ENCODE data around the gene MBP.

Gene MBP

DNA sequence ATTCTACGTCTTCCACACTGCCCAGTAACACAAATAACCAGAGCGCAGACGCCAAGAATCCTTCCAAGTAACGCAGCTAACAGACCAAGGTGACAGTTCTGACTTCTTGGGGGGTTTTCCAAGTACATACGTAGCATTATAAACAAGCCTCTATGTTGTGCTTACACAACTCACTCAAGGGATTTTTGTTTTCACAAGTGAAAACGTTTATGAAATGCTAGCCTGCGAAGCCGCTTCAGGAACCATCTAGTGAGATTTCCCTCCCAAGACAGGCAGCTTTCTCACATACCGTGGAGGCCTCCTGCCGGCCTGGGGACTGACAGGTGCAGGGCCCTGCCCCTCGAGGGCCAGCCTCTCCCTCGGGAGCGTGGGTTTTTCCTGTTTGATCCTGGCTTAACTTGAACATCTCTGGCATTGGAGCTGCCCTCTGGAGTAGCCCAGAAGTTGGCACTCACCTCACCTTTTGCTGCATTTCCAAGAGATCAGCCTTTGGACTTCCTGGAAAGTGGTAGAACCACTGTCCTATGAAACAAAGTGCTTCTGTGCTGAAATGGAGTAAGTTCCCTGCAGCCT is 151.1 kb downstream of the MBP start:
- H3K27me3 ChIP-seq (ENCODE audit: control insufficient read depth, insufficient read depth, low read length), result no peaks in the 10 kb centered on the region
- H3K4me3 ChIP-seq (ENCODE audit: low read length), result no peak overlapping the region
- H3K9ac ChIP-seq (ENCODE audit: low read length), result no peak overlapping the region
- no peaks in the 10 kb centered on the region for H3K36me3 ChIP-seq (ENCODE audit: control insufficient read depth, insufficient read depth, low read length)
- peaks cover 50% of the 10 kb centered on the region for H3K4me1 ChIP-seq (ENCODE audit: control insufficient read depth, insufficient read depth, low read length)
- H3K9me3 ChIP-seq (ENCODE audit: control insufficient read depth, low read length), result no peaks in the 10 kb centered on the region

DNA sequence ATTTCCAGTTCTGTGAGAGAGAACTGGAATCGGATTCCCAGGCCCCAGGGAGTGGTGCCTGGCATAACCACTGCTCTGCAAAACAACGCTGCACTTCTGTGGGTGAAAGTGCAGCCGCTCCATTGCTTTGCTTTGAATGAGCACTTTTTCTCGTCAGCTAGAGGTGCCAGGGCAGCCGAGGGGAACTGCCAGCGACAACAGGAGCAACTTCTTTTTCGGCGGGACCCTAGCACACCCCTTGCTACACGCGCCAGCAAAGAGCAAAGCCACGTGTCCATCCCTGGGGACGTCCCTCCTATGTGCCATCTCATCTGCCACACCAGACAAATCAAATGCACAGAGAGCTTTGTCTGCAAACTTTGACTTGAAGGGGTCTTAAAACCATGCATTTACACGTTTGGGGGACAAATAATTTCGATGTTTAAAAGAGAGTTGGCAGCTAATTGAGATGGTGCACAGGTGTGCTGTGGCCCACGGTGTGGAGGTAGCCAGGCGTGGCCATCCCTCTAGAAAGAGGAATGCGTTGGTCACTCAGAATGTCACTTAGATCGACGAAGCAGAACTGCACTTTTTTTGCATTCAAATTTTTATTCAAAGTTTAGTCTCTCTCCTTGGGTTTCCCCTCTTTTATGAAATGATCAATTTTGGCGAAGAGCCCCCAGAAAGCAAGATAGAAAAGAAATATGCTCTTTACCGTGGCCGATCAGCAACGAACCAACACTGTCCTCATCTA is 151.8 kb downstream of the MBP start:
- H3K4me3 ChIP-seq (ENCODE audit: low read length), result no peak overlapping the region
- no peaks in the 10 kb centered on the region for H3K9me3 ChIP-seq (ENCODE audit: control insufficient read depth, low read length)
- H3K9ac ChIP-seq (ENCODE audit: low read length), result no peak overlapping the region
- peaks cover 47% of the 10 kb centered on the region for H3K4me1 ChIP-seq (ENCODE audit: control insufficient read depth, insufficient read depth, low read length)
- H3K27me3 ChIP-seq (ENCODE audit: control insufficient read depth, insufficient read depth, low read length), result no peaks in the 10 kb centered on the region
- H3K36me3 ChIP-seq (ENCODE audit: control insufficient read depth, insufficient read depth, low read length), result no peaks in the 10 kb centered on the region

DNA sequence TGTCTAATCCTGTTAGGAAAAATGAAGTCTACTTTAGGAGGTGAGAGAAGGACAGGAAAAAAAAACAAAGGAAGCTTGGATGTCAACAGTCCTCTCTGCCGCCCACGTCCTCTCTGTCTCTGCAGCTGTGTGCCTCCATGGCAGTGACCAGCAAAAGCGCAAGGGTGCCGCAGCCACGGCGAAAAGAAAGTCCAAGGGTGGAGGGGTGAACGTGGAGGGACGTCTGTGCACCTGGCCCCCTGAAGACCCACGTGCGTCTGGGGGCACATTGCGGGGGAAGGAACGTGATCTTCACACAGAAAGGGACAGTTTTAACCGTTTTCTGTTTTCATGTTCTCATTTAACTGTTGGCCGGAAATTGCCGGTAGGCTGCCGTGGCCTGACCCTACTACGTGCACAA is 152.7 kb downstream of the MBP start:
- H3K36me3 ChIP-seq (ENCODE audit: control insufficient read depth, insufficient read depth, low read length), result no peaks in the 10 kb centered on the region
- H3K27me3 ChIP-seq (ENCODE audit: control insufficient read depth, insufficient read depth, low read length), result no peaks in the 10 kb centered on the region
- no peak overlapping the region for H3K4me3 ChIP-seq (ENCODE audit: low read length)
- H3K9me3 ChIP-seq (ENCODE audit: control insufficient read depth, low read length), result no peaks in the 10 kb centered on the region
- no peak overlapping the region for H3K9ac ChIP-seq (ENCODE audit: low read length)
- peaks cover 47% of the 10 kb centered on the region for H3K4me1 ChIP-seq (ENCODE audit: control insufficient read depth, insufficient read depth, low read length)

- Histone ChIP-seq H3K9me3 (ENCODE audit: control insufficient read depth, low read length) (no peaks in the 10 kb centered on the region), H3K27me3 (ENCODE audit: control insufficient read depth, insufficient read depth, low read length) (no peaks in the 10 kb centered on the region), H3K4me3 (ENCODE audit: low read length) (no peak overlapping the region), H3K9ac (ENCODE audit: low read length) (no peak overlapping the region), H3K36me3 (ENCODE audit: control insufficient read depth, insufficient read depth, low read length) (no peaks in the 10 kb centered on the region), H3K4me1 (ENCODE audit: control insufficient read depth, insufficient read depth, low read length) (peaks cover 47% of the 10 kb centered on the region)
Measured at GRCh38 chr18:76979111-76979751, 153.4 kb downstream of the MBP start.

GRCh38 chr18:76978616-76979015 is 154.0 kb downstream of the MBP start:
- Histone ChIP-seq H3K4me1 (ENCODE audit: control insufficient read depth, insufficient read depth, low read length) (peaks cover 45% of the 10 kb centered on the region), H3K36me3 (ENCODE audit: control insufficient read depth, insufficient read depth, low read length) (no peaks in the 10 kb centered on the region), H3K9me3 (ENCODE audit: control insufficient read depth, low read length) (no peaks in the 10 kb centered on the region), H3K27me3 (ENCODE audit: control insufficient read depth, insufficient read depth, low read length) (no peaks in the 10 kb centered on the region), H3K9ac (ENCODE audit: low read length) (no peak overlapping the region), H3K4me3 (ENCODE audit: low read length) (no peak overlapping the region)

- H3K9ac ChIP-seq (ENCODE audit: low read length), result no peak overlapping the region
- H3K36me3 ChIP-seq (ENCODE audit: control insufficient read depth, insufficient read depth, low read length), result no peaks in the 10 kb centered on the region
- H3K27me3 ChIP-seq (ENCODE audit: control insufficient read depth, insufficient read depth, low read length), result no peaks in the 10 kb centered on the region
- H3K4me3 ChIP-seq (ENCODE audit: low read length), result no peak overlapping the region
- H3K9me3 ChIP-seq (ENCODE audit: control insufficient read depth, low read length), result no peaks in the 10 kb centered on the region
- peaks cover 38% of the 10 kb centered on the region for H3K4me1 ChIP-seq (ENCODE audit: control insufficient read depth, insufficient read depth, low read length)
Measured at GRCh38 chr18:76977684-76978232, 154.8 kb downstream of the MBP start.

DNA sequence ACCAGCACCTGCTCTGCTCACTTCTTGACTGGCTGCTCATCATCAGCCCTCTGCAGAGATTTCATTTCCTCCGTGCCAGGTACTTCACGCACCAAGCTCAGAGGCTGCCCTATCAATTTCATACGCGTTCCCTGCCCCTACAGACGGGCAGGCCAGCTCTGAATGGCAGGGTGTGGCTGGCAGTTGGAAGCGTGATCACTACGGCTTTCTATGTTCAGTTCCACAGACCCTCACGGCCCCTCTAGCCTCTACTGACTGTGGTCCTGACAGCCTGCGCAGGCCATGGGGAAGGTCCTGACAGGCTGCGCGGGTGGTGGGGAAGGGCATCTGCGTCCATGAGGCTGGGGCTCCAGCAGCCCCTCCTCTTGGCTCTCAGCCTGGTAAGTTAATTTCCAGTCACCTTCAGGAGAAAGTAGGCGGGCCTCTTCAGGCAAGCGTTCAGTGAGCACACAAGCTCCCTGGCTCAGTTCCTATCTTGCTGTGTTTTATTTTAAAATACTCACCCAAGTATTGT is 155.4 kb downstream of the MBP start:
- peaks cover 38% of the 10 kb centered on the region for H3K4me1 ChIP-seq (ENCODE audit: control insufficient read depth, insufficient read depth, low read length)
- peak overlapping the region; percentile 66 for H3K9ac ChIP-seq (ENCODE audit: low read length)
- H3K4me3 ChIP-seq (ENCODE audit: low read length), result no peak overlapping the region
- H3K9me3 ChIP-seq (ENCODE audit: control insufficient read depth, low read length), result no peaks in the 10 kb centered on the region
- H3K36me3 ChIP-seq (ENCODE audit: control insufficient read depth, insufficient read depth, low read length), result no peaks in the 10 kb centered on the region
- no peaks in the 10 kb centered on the region for H3K27me3 ChIP-seq (ENCODE audit: control insufficient read depth, insufficient read depth, low read length)

DNA sequence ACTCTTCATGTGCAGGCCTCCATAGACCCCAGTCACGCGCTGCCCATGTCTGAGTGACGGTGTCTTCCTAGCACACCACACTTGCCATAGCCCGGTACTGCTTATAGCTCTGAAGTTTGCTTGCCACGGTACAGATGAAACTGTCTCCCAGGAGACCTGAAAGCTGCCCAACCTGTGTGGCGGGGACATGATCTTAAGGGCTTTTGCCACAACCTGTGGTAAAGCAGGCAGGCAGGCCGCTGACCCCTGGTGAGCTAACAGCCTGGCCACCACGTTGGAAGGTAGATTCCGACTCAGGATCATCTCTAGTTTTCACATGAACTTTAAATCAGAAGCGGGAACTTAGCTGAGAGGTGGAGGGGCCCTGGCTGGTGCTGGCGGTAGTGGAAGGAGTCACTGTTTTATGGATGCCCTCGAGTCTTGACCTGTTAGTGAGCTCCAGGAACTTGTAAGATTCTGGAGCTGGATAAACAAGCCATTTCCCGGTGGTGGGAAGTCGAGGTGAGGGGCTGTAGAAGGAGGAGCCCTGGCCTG is 156.9 kb downstream of the MBP start:
- Histone ChIP-seq H3K27me3 (ENCODE audit: control insufficient read depth, insufficient read depth, low read length) (no peaks in the 10 kb centered on the region), H3K36me3 (ENCODE audit: control insufficient read depth, insufficient read depth, low read length) (no peaks in the 10 kb centered on the region), H3K4me1 (ENCODE audit: control insufficient read depth, insufficient read depth, low read length) (peaks cover 24% of the 10 kb centered on the region), H3K4me3 (ENCODE audit: low read length) (no peak overlapping the region), H3K9me3 (ENCODE audit: control insufficient read depth, low read length) (no peaks in the 10 kb centered on the region), H3K9ac (ENCODE audit: low read length) (no peak overlapping the region)

GRCh38 chr18:76974386-76974785 is 158.2 kb downstream of the MBP start:
- H3K36me3 ChIP-seq (ENCODE audit: control insufficient read depth, insufficient read depth, low read length), result no peaks in the 10 kb centered on the region
- H3K27me3 ChIP-seq (ENCODE audit: control insufficient read depth, insufficient read depth, low read length), result no peaks in the 10 kb centered on the region
- no peak overlapping the region for H3K9ac ChIP-seq (ENCODE audit: low read length)
- H3K4me3 ChIP-seq (ENCODE audit: low read length), result no peak overlapping the region
- H3K9me3 ChIP-seq (ENCODE audit: control insufficient read depth, low read length), result no peaks in the 10 kb centered on the region
- H3K4me1 ChIP-seq (ENCODE audit: control insufficient read depth, insufficient read depth, low read length), result peaks cover 19% of the 10 kb centered on the region

DNA sequence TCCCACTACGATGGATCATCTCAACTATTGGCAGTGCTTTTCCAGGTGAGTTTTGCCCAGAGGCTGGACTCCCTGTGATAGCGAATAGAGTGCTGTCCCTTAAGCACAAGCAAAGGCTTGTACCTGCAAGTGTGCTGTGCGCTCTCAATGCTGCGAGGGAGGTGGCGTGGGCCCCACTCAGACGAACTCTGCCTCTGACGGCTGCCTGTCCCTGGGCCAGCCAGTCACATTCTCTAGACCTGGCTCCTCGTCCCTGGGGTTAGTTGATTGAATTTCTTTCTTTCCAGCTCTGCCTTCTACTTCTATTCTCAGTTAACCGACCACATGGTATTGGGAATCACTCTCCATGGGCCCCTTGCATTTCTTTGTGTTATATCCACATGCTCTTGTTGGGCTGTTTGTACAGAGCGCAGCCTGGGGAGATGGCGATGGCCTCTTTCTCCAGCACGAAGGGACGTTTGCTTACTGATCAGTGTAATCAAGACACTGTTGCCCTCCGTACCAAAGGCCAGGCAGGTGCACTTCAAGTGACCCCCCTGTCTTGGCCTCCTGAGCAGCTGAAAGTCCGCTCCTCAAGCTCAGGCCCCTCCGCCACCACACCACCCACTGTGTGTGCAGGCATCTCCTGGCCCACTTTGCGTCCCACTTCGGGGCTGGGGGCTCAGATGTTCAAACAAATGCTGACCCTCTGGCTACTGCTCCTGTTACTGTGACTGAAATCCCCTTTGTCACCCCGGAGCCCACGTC is 158.9 kb downstream of the MBP start:
- no peak overlapping the region for H3K9ac ChIP-seq (ENCODE audit: low read length)
- no peak overlapping the region for H3K4me3 ChIP-seq (ENCODE audit: low read length)
- H3K9me3 ChIP-seq (ENCODE audit: control insufficient read depth, low read length), result no peaks in the 10 kb centered on the region
- H3K4me1 ChIP-seq (ENCODE audit: control insufficient read depth, insufficient read depth, low read length), result peaks cover 19% of the 10 kb centered on the region
- no peaks in the 10 kb centered on the region for H3K36me3 ChIP-seq (ENCODE audit: control insufficient read depth, insufficient read depth, low read length)
- no peaks in the 10 kb centered on the region for H3K27me3 ChIP-seq (ENCODE audit: control insufficient read depth, insufficient read depth, low read length)

- Histone ChIP-seq H3K4me3 (ENCODE audit: low read length) (no peak overlapping the region), H3K9ac (ENCODE audit: low read length) (no peak overlapping the region), H3K36me3 (ENCODE audit: control insufficient read depth, insufficient read depth, low read length) (no peaks in the 10 kb centered on the region), H3K4me1 (ENCODE audit: control insufficient read depth, insufficient read depth, low read length) (peaks cover 12% of the 10 kb centered on the region), H3K9me3 (ENCODE audit: control insufficient read depth, low read length) (no peaks in the 10 kb centered on the region), H3K27me3 (ENCODE audit: control insufficient read depth, insufficient read depth, low read length) (no peaks in the 10 kb centered on the region)
Measured at GRCh38 chr18:76972846-76973519, 159.6 kb downstream of the MBP start.

Data from mucosa of stomach (tissue), 1 donor.